ENCODE results near the gene APLF. TPM values are rescaled to one million over a fixed set of nuclear protein-coding genes. Genes with fewer than 3 reads are reported as not detected.

Gene APLF
- total RNA-seq, 1 donor, result 10.5 TPM

DNA sequence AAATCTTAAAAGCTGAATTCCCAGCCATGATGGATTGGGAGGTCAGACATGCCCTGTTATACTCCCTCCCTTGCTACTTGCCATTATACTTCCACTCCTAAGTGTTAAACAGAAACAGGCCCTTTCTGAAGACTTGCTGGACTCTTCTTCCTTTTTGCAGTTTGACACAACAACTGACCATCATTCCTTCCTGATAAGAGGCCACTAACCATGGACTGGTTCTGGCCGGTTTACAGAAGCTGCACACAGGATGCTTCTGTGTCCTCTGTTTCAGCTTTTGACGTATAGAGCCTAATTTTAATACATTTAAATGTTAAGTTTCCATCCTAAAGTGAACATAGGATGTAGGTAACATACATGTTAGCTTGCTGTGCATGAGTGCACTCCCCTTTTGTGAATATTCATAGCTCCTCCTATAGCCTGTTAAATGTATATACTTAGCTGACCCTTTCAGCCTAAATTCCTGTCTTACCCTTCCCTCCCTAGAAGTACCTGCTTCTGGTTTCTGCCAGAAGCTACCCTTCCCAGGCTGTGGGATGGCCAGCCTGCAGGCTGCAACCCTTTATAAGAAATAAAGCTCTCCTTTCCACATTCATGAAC is 13.5 kb upstream of the APLF start:
- H3K4me1 ChIP-seq (ENCODE audit: insufficient read depth, low read length), result peaks cover 13% of the 10 kb centered on the region
- no peak overlapping the region for H3K27ac ChIP-seq (ENCODE audit: low read depth, low read length)
- no peaks in the 10 kb centered on the region for H3K27me3 ChIP-seq (ENCODE audit: insufficient read depth, low read length)
- DNase-seq (ENCODE audit: insufficient read length, low spot score, missing footprints), result no peak
- no peaks in the 10 kb centered on the region for H3K9me3 ChIP-seq (ENCODE audit: low read depth, low read length)
- no peak overlapping the region for H2AFZ ChIP-seq (ENCODE audit: low read length)
- no peaks in the 10 kb centered on the region for H3K36me3 ChIP-seq (ENCODE audit: insufficient read depth, low read length)
- H3K4me2 ChIP-seq (ENCODE audit: insufficient read depth, low read length), result no peak overlapping the region
- H3K79me2 ChIP-seq (ENCODE audit: insufficient read depth, low read length), result no peaks in the 10 kb centered on the region
- H3K4me3 ChIP-seq (ENCODE audit: insufficient read depth, low read length), result no peak overlapping the region
- TF ChIP-seq, protein P1, sequence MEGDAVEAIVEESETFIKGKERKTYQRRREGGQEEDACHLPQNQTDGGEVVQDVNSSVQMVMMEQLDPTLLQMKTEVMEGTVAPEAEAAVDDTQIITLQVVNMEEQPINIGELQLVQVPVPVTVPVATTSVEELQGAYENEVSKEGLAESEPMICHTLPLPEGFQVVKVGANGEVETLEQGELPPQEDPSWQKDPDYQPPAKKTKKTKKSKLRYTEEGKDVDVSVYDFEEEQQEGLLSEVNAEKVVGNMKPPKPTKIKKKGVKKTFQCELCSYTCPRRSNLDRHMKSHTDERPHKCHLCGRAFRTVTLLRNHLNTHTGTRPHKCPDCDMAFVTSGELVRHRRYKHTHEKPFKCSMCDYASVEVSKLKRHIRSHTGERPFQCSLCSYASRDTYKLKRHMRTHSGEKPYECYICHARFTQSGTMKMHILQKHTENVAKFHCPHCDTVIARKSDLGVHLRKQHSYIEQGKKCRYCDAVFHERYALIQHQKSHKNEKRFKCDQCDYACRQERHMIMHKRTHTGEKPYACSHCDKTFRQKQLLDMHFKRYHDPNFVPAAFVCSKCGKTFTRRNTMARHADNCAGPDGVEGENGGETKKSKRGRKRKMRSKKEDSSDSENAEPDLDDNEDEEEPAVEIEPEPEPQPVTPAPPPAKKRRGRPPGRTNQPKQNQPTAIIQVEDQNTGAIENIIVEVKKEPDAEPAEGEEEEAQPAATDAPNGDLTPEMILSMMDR (IDR thresholded peaks at IDR 0.05; ENCODE audit: extremely low read depth, low read depth, low read length), result no peak
- H4K20me1 ChIP-seq (ENCODE audit: insufficient read depth, low read length), result no peaks in the 10 kb centered on the region

DNA sequence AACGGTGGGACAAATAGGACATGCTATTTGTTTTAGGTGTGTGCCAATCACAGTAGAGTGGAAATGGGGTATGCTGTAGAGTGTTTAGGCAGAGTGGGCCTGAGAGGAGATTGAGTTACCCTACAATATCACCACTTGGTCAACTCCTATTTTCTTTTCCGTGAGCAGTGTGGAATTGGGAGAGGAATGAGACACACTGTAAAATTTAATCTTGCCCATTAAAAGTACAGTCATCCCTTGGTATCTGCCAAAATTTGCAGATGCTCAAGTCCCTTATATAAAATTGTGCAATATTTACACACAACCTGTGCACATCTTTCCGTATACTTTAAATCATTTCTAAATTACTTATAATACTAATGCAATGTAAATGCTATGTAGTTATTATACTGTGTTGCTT is 12.7 kb upstream of the APLF start:
- Histone ChIP-seq H3K79me2 (ENCODE audit: insufficient read depth, low read length) (no peaks in the 10 kb centered on the region), H3K4me2 (ENCODE audit: insufficient read depth, low read length) (no peak overlapping the region), H4K20me1 (ENCODE audit: insufficient read depth, low read length) (no peaks in the 10 kb centered on the region), H3K27me3 (ENCODE audit: insufficient read depth, low read length) (no peaks in the 10 kb centered on the region), H2AFZ (ENCODE audit: low read length) (no peak overlapping the region), H3K4me3 (ENCODE audit: insufficient read depth, low read length) (no peak overlapping the region), H3K9me3 (ENCODE audit: low read depth, low read length) (no peaks in the 10 kb centered on the region), H3K27ac (ENCODE audit: low read depth, low read length) (no peak overlapping the region), H3K4me1 (ENCODE audit: insufficient read depth, low read length) (peaks cover 18% of the 10 kb centered on the region), H3K36me3 (ENCODE audit: insufficient read depth, low read length) (no peaks in the 10 kb centered on the region)
- DNase-seq (ENCODE audit: insufficient read length, low spot score, missing footprints), result no peak
- TF ChIP-seq, protein P1 (IDR thresholded peaks at IDR 0.05; ENCODE audit: extremely low read depth, low read depth, low read length), result no peak

DNA sequence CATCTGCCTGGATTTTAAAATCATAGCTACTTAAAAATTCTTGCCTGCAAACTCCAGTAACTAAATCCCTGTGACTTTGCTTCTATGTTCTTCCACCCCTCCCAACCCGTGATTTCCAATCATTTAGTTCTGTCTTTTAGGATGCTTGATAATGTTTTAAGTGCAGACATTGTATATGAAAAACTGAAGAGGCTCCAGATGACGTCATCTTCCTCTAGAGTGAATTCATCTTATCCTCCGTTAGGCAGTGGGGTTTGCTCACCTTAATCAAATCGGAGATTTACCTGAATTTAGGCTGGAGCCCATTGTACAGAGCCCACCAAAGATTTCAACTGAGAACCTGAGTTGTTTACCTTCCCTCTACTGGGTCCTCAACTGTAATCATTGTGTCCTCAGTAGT is 11.2 kb upstream of the APLF start:
- H3K27ac ChIP-seq (ENCODE audit: low read depth, low read length), result no peak overlapping the region
- H3K4me3 ChIP-seq (ENCODE audit: insufficient read depth, low read length), result no peak overlapping the region
- no peaks in the 10 kb centered on the region for H3K27me3 ChIP-seq (ENCODE audit: insufficient read depth, low read length)
- no peaks in the 10 kb centered on the region for H4K20me1 ChIP-seq (ENCODE audit: insufficient read depth, low read length)
- H3K36me3 ChIP-seq (ENCODE audit: insufficient read depth, low read length), result no peaks in the 10 kb centered on the region
- TF ChIP-seq, protein P1 (IDR thresholded peaks at IDR 0.05; ENCODE audit: extremely low read depth, low read depth, low read length), result no peak
- H3K9me3 ChIP-seq (ENCODE audit: low read depth, low read length), result no peaks in the 10 kb centered on the region
- H3K4me1 ChIP-seq (ENCODE audit: insufficient read depth, low read length), result peaks cover 18% of the 10 kb centered on the region
- DNase-seq (ENCODE audit: insufficient read length, low spot score, missing footprints), result no peak
- no peak overlapping the region for H3K4me2 ChIP-seq (ENCODE audit: insufficient read depth, low read length)
- H2AFZ ChIP-seq (ENCODE audit: low read length), result no peak overlapping the region
- H3K79me2 ChIP-seq (ENCODE audit: insufficient read depth, low read length), result no peaks in the 10 kb centered on the region

DNA sequence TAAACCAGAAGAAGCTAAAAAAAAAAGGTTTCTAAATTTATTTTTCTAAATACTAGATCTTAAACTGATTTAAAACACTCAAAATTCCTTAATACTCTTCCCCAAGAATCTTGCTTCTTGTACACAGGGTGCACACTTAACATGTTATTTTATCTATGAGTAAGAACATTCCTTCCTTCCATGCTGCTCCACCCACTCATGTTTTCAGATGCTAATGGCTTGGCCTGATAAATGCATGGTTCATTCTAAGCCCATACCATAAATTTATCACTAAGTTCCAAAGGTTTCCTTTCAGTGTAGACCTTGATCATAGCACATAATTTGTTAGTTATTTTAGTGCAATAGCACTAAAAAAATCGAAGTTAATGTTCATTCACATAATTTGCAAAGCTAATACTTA is 8.4 kb upstream of the APLF start:
- DNase-seq (ENCODE audit: insufficient read length, low spot score, missing footprints), result peak; percentile 92
- TF ChIP-seq, protein P1 (IDR thresholded peaks at IDR 0.05; ENCODE audit: extremely low read depth, low read depth, low read length), result no peak
- H3K4me2 ChIP-seq (ENCODE audit: insufficient read depth, low read length), result peak overlapping the region; percentile 26

More for the DNA sequence above, 8.4 kb upstream of the APLF start:
- Histone ChIP-seq H3K4me1 (ENCODE audit: insufficient read depth, low read length) (peaks cover 18% of the 10 kb centered on the region), H4K20me1 (ENCODE audit: insufficient read depth, low read length) (no peaks in the 10 kb centered on the region), H3K27ac (ENCODE audit: low read depth, low read length) (no peak overlapping the region), H3K9me3 (ENCODE audit: low read depth, low read length) (no peaks in the 10 kb centered on the region), H3K36me3 (ENCODE audit: insufficient read depth, low read length) (no peaks in the 10 kb centered on the region), H3K79me2 (ENCODE audit: insufficient read depth, low read length) (no peaks in the 10 kb centered on the region), H3K27me3 (ENCODE audit: insufficient read depth, low read length) (no peaks in the 10 kb centered on the region), H3K4me3 (ENCODE audit: insufficient read depth, low read length) (no peak overlapping the region), H2AFZ (ENCODE audit: low read length) (no peak overlapping the region)
